A549 (cell line): ENCODE data around the gene DDX49.

ENCODE experiments used
- CBX8 ChIP-seq: fragments of 200-600 bp; sonication (generic); IDR thresholded peaks from 2 replicates; pipeline ENCODE4 v1.6.1; 2016
- CHD2 ChIP-seq: fragments of 150-350 bp; IDR thresholded peaks from 2 replicates; pipeline ENCODE4 v1.6.1; 2014; ENCODE audit warnings: low read length; ENCODE audit not compliant: partially characterized antibody
- EP300 ChIP-seq, 2 experiments: fragments of >200 bp; sonication (Bioruptor Twin); formaldehyde crosslinking; IDR thresholded peaks; 2 replicates in 1 of 2; 3 replicates in 1 of 2; pipeline ENCODE4 v1.6.1; 2016 to 2017
- HMGXB4 ChIP-seq: fragments of 250-450 bp; sonication (Bioruptor Pico); IDR thresholded peaks from 2 replicates; pipeline ENCODE4 v1.5.0; 2021; ENCODE audit warnings: mild to moderate bottlenecking, moderate library complexity, borderline replicate concordance
- POLR2A ChIP-seq: IDR thresholded peaks from 2 replicates; pipeline ENCODE4 v1.6.1; 2012; ENCODE audit warnings: mild to moderate bottlenecking, low read length
- RAD21 ChIP-seq, 2 experiments: fragments of >200 bp in 1 of 2; sonication (Bioruptor Twin) in 1 of 2; formaldehyde crosslinking in 1 of 2; IDR thresholded peaks in 1 of 2; conservative IDR thresholded peaks in 1 of 2; 2 replicates in 1 of 2; 3 replicates in 1 of 2; pipeline ENCODE4 v1.6.1; 2012 to 2018; ENCODE audit warnings: inconsistent platforms in 1 of 2
- RFX5 ChIP-seq: fragments of 450-650 bp; IDR thresholded peaks from 2 replicates; pipeline ENCODE4 v1.7.1; 2014; ENCODE audit warnings: antibody characterized with exemption, mild to moderate bottlenecking, moderate library complexity
- TF ChIP-seq, protein P1 (sequence below): fragments of >200 bp; sonication (Bioruptor Twin); formaldehyde crosslinking; IDR thresholded peaks from 3 replicates; pipeline ENCODE4 v1.5.1; 2016
- TF ChIP-seq, protein P2 (sequence below): fragments of >200 bp; sonication (Bioruptor Twin); formaldehyde crosslinking; IDR thresholded peaks from 2 replicates; pipeline ENCODE4 v1.6.1; 2016
- TF ChIP-seq, protein P3 (sequence below): fragments of >200 bp; sonication (Bioruptor Twin); formaldehyde crosslinking; IDR thresholded peaks from 3 replicates; pipeline ENCODE4 v1.6.1; 2016

GRCh38 chr19:18967358-18968146 lies 48.0 kb downstream of the DDX49 start:
- no peak for TF ChIP-seq RFX5
- TF ChIP-seq, protein P1, sequence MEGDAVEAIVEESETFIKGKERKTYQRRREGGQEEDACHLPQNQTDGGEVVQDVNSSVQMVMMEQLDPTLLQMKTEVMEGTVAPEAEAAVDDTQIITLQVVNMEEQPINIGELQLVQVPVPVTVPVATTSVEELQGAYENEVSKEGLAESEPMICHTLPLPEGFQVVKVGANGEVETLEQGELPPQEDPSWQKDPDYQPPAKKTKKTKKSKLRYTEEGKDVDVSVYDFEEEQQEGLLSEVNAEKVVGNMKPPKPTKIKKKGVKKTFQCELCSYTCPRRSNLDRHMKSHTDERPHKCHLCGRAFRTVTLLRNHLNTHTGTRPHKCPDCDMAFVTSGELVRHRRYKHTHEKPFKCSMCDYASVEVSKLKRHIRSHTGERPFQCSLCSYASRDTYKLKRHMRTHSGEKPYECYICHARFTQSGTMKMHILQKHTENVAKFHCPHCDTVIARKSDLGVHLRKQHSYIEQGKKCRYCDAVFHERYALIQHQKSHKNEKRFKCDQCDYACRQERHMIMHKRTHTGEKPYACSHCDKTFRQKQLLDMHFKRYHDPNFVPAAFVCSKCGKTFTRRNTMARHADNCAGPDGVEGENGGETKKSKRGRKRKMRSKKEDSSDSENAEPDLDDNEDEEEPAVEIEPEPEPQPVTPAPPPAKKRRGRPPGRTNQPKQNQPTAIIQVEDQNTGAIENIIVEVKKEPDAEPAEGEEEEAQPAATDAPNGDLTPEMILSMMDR, result no peak
- TF ChIP-seq, protein P2, sequence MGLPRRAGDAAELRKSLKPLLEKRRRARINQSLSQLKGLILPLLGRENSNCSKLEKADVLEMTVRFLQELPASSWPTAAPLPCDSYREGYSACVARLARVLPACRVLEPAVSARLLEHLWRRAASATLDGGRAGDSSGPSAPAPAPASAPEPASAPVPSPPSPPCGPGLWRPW, result no peak
- no peak for TF ChIP-seq HMGXB4 (CRISPR knock-in tag)
- TF ChIP-seq, protein P3, sequence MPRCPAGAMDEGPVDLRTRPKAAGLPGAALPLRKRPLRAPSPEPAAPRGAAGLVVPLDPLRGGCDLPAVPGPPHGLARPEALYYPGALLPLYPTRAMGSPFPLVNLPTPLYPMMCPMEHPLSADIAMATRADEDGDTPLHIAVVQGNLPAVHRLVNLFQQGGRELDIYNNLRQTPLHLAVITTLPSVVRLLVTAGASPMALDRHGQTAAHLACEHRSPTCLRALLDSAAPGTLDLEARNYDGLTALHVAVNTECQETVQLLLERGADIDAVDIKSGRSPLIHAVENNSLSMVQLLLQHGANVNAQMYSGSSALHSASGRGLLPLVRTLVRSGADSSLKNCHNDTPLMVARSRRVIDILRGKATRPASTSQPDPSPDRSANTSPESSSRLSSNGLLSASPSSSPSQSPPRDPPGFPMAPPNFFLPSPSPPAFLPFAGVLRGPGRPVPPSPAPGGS, result no peak
- TF ChIP-seq RAD21 (conservative IDR thresholded peaks at IDR 0.05 in 1 of 2, IDR thresholded peaks at IDR 0.05 in 1 of 2), result no peak
- no peak for TF ChIP-seq CHD2
- no peak for TF ChIP-seq CBX8
- no peak for TF ChIP-seq POLR2A
- no peak for TF ChIP-seq EP300 (IDR thresholded peaks at IDR 0.05)
